Measurements from ENCODE around the gene IRGC. TPM values are rescaled to one million over a fixed set of nuclear protein-coding genes. Genes with fewer than 3 reads are reported as not detected.

IRGC gene
- total RNA-seq, 1 donor from 2014 or later: not detected

Other genes starting within 250 kb of the IRGC start
- gene PHLDB3, start 211.3 kb upstream of the IRGC start, total RNA-seq: 8.2 and 9.6 TPM in 2 replicates
- gene ETHE1, start 188.9 kb upstream of the IRGC start, total RNA-seq: 44.6 and 76.0 TPM in 2 replicates
- gene ZNF575, start 182.9 kb upstream of the IRGC start, total RNA-seq: not detected in 2 replicates
- gene XRCC1, start 140.5 kb upstream of the IRGC start, total RNA-seq: 28.5 and 34.3 TPM in 2 replicates
- gene PINLYP, start 140.3 kb upstream of the IRGC start, total RNA-seq: 2.5 TPM in 1 of 2 replicates, not detected in the other
- 38.3 and 58.3 TPM in 2 replicates for gene IRGQ, start 119.9 kb upstream of the IRGC start, total RNA-seq
- 8.6 and 11.2 TPM in 2 replicates for gene ZNF576, start 119.5 kb upstream of the IRGC start, total RNA-seq
- gene SRRM5, start 104.0 kb upstream of the IRGC start, total RNA-seq: 0.29 TPM in 1 of 2 replicates, not detected in the other
- gene ZNF428, start 96.4 kb upstream of the IRGC start, total RNA-seq: 62.6 and 72.5 TPM in 2 replicates
- 5.7 and 8.3 TPM in 2 replicates for gene CADM4, start 76.2 kb upstream of the IRGC start, total RNA-seq
- 99.7 and 140 TPM in 2 replicates for gene PLAUR, start 45.9 kb upstream of the IRGC start, total RNA-seq
- gene SMG9, start 38.9 kb downstream of the IRGC start, total RNA-seq: 21.3 and 24.5 TPM in 2 replicates
- 0.10 and 0.23 TPM in 2 replicates for gene KCNN4, start 64.9 kb downstream of the IRGC start, total RNA-seq
- 0.93 and 2.7 TPM in 2 replicates for gene LYPD5, start 86.4 kb downstream of the IRGC start, total RNA-seq
- gene ZNF283, start 111.2 kb downstream of the IRGC start, total RNA-seq: 3.5 and 6.3 TPM in 2 replicates
- 0.93 and 2.4 TPM in 2 replicates for gene ZNF404, start 167.9 kb downstream of the IRGC start, total RNA-seq
- 8.0 and 10.2 TPM in 2 replicates for gene ZNF45, start 219.2 kb downstream of the IRGC start, total RNA-seq
- 4.1 and 5.1 TPM in 2 replicates for gene ZNF221, start 235.2 kb downstream of the IRGC start, total RNA-seq